Upper lobe of right lung (tissue), 1 donor: ENCODE results near the gene CEP135. TPM values are rescaled to one million over a fixed set of nuclear protein-coding genes. Genes with fewer than 3 reads are reported as not detected.

Experiments used
- ATAC-seq: fragments of 200-7000 bp; cut with Tn5 transposase; one replicate; pipeline ENCODE4 v1.9.1; 2020; ENCODE audit warnings: mild to moderate bottlenecking, moderate library complexity
- DNase-seq: peaks from one replicate; pipeline ENCODE4 v3.0.0-alpha.2; 2020
- H3K27ac ChIP-seq: fragments of 200-600 bp; one replicate; pipeline ENCODE4 v1.8.0; 2022
- H3K27me3 ChIP-seq: fragments of 200-600 bp; one replicate; pipeline ENCODE4 v1.8.0; 2022; ENCODE audit warnings: mild to moderate bottlenecking
- H3K36me3 ChIP-seq: fragments of 200-600 bp; one replicate; pipeline ENCODE4 v1.8.0; 2022
- H3K4me1 ChIP-seq: fragments of 200-600 bp; one replicate; pipeline ENCODE4 v1.8.0; 2022
- H3K4me3 ChIP-seq: fragments of 200-600 bp; one replicate; pipeline ENCODE4 v1.8.0; 2022; ENCODE audit warnings: mild to moderate bottlenecking
- H3K9me3 ChIP-seq: fragments of 200-600 bp; one replicate; pipeline ENCODE4 v1.8.0; 2022
- intact Hi-C: fragments of 100-400 bp; cut with DNase I; formaldehyde crosslinking; loops from one replicate; pipeline ENCODE4 v1.11.0; 2022
- total RNA-seq: library from RNA; stranded (reverse); fragmentation: NEBNext Ultra II Directional; extraction: Animal tissue kit (Norgen Biotek cat#: 25700); gene quantifications from one replicate; pipeline ENCODE4 v1.2.1, GENCODE V29; 2021
- TF ChIP-seq, protein P1 (sequence below): fragments of 200-600 bp; IDR thresholded peaks from one replicate; pipeline ENCODE4 v1.8.0; 2022; ENCODE audit warnings: antibody characterized with exemption
- donor health status: DM: no; HTN: yes; CAD: no; lungs with severe emphysema.

CEP135 gene
- total RNA-seq, 1 donor from 2014 or later = 6.8 TPM

- Histone ChIP-seq H3K4me1 (no peaks in the 10 kb centered on the region), H3K4me3 (no peak overlapping the region), H3K9me3 (no peaks in the 10 kb centered on the region), H3K27me3 (no peaks in the 10 kb centered on the region), H3K27ac (no peak overlapping the region), H3K36me3 (peaks cover 18% of the 10 kb centered on the region)
- DNase-seq (no peak), ATAC-seq (no peak)
- intact Hi-C loops = no loop called here
- TF ChIP-seq, protein P1, sequence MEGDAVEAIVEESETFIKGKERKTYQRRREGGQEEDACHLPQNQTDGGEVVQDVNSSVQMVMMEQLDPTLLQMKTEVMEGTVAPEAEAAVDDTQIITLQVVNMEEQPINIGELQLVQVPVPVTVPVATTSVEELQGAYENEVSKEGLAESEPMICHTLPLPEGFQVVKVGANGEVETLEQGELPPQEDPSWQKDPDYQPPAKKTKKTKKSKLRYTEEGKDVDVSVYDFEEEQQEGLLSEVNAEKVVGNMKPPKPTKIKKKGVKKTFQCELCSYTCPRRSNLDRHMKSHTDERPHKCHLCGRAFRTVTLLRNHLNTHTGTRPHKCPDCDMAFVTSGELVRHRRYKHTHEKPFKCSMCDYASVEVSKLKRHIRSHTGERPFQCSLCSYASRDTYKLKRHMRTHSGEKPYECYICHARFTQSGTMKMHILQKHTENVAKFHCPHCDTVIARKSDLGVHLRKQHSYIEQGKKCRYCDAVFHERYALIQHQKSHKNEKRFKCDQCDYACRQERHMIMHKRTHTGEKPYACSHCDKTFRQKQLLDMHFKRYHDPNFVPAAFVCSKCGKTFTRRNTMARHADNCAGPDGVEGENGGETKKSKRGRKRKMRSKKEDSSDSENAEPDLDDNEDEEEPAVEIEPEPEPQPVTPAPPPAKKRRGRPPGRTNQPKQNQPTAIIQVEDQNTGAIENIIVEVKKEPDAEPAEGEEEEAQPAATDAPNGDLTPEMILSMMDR = no peak
These were observed 47.9 kb downstream of the CEP135 start for GRCh38 chr4:55996646-55997045.

GRCh38 chr4:56003606-56004005, 54.9 kb downstream of the CEP135 start:
- Histone ChIP-seq H3K27me3 (no peaks in the 10 kb centered on the region), H3K36me3 (peaks cover 18% of the 10 kb centered on the region), H3K9me3 (no peaks in the 10 kb centered on the region), H3K27ac (no peak overlapping the region), H3K4me1 (no peaks in the 10 kb centered on the region), H3K4me3 (no peak overlapping the region)
- TF ChIP-seq, protein P1 = no peak
- DNase-seq (no peak), ATAC-seq (no peak)
- intact Hi-C loops = no loop called here

- Histone ChIP-seq H3K9me3 (no peaks in the 10 kb centered on the region), H3K4me3 (no peak overlapping the region), H3K27ac (no peak overlapping the region), H3K27me3 (no peaks in the 10 kb centered on the region), H3K4me1 (no peaks in the 10 kb centered on the region), H3K36me3 (peaks cover 18% of the 10 kb centered on the region)
- intact Hi-C loops = no loop called here
- ATAC-seq (no peak), DNase-seq (no peak)
- TF ChIP-seq, protein P1 = no peak
These were observed 55.5 kb downstream of the CEP135 start for GRCh38 chr4:56004235-56004634.

GRCh38 chr4:56007154-56007553, 58.4 kb downstream of the CEP135 start:
- ATAC-seq (no peak), DNase-seq (no peak)
- TF ChIP-seq, protein P1 = no peak
- no peaks in the 10 kb centered on the region for H3K27me3 ChIP-seq
- no peaks in the 10 kb centered on the region for H3K4me1 ChIP-seq
- no peak overlapping the region for H3K27ac ChIP-seq
- no peak overlapping the region for H3K4me3 ChIP-seq
- H3K36me3 ChIP-seq = peaks cover 11% of the 10 kb centered on the region
- intact Hi-C loops = no loop called here
- no peaks in the 10 kb centered on the region for H3K9me3 ChIP-seq

DNA sequence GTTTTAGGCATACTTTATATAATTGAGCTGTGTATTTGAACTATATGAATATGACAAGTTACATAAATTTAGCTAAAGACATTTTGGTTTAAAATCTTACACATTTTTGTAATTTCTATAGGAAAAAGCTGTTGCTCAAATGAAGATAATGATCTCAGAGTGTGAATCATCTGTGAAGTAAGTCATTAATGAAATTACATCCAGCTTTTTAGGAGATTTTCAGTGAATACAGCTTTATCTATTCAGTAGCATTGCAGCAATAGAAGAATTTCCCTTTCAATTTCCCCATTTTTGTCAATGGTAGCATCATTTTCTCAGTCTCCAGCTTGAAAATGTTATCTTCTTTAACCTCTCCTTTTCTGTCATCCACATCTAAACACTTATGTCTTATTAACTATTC, 59.5 kb downstream of the CEP135 start:
- H3K9me3 ChIP-seq = no peaks in the 10 kb centered on the region
- ATAC-seq = no peak
- no peak overlapping the region for H3K4me3 ChIP-seq
- no peak for DNase-seq
- no peaks in the 10 kb centered on the region for H3K27me3 ChIP-seq
- intact Hi-C loops = no loop called here
- H3K4me1 ChIP-seq = no peaks in the 10 kb centered on the region
- H3K36me3 ChIP-seq = peaks cover 11% of the 10 kb centered on the region
- H3K27ac ChIP-seq = no peak overlapping the region
- TF ChIP-seq, protein P1 = no peak

DNA sequence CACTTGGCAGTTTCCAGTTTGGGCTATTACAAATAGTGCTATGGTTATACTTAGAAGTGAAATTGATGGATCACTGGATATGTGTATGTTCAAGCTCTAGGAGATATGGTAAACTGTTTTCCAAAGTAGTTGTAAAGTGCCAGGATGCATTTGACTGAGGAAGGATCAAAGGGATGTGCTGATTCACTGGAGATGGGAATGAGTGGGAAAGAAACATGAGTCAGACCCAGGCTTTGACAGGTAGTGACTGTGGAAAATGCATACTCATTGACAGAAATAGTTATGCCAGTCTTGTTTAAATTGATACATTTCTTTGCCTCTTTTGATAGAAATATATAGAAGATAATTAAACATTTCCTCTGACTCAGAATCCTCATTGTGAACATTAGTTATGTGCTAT, 77.9 kb downstream of the CEP135 start:
- Histone ChIP-seq H3K27me3 (no peaks in the 10 kb centered on the region), H3K9me3 (no peaks in the 10 kb centered on the region), H3K4me1 (no peaks in the 10 kb centered on the region), H3K36me3 (peaks cover 40% of the 10 kb centered on the region), H3K4me3 (no peak overlapping the region), H3K27ac (no peak overlapping the region)
- intact Hi-C loops = no loop called here
- TF ChIP-seq, protein P1 = no peak
- no peak for ATAC-seq
- no peak for DNase-seq
